ENCODE results near the gene DDR2.

- TF ChIP-seq, protein P1, sequence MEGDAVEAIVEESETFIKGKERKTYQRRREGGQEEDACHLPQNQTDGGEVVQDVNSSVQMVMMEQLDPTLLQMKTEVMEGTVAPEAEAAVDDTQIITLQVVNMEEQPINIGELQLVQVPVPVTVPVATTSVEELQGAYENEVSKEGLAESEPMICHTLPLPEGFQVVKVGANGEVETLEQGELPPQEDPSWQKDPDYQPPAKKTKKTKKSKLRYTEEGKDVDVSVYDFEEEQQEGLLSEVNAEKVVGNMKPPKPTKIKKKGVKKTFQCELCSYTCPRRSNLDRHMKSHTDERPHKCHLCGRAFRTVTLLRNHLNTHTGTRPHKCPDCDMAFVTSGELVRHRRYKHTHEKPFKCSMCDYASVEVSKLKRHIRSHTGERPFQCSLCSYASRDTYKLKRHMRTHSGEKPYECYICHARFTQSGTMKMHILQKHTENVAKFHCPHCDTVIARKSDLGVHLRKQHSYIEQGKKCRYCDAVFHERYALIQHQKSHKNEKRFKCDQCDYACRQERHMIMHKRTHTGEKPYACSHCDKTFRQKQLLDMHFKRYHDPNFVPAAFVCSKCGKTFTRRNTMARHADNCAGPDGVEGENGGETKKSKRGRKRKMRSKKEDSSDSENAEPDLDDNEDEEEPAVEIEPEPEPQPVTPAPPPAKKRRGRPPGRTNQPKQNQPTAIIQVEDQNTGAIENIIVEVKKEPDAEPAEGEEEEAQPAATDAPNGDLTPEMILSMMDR (IDR thresholded peaks at IDR 0.05), result no peak
- TF ChIP-seq TCF7L2 (IDR thresholded peaks at IDR 0.05; ENCODE audit: low read depth, low read length) (no peak), POLR2AphosphoS5 (IDR thresholded peaks at IDR 0.05; ENCODE audit: low read depth, low read length) (no peak), SIN3A (IDR thresholded peaks at IDR 0.05; ENCODE audit: borderline replicate concordance, insufficient read depth, low read depth, low read length) (no peak)
- TF ChIP-seq, protein P2, sequence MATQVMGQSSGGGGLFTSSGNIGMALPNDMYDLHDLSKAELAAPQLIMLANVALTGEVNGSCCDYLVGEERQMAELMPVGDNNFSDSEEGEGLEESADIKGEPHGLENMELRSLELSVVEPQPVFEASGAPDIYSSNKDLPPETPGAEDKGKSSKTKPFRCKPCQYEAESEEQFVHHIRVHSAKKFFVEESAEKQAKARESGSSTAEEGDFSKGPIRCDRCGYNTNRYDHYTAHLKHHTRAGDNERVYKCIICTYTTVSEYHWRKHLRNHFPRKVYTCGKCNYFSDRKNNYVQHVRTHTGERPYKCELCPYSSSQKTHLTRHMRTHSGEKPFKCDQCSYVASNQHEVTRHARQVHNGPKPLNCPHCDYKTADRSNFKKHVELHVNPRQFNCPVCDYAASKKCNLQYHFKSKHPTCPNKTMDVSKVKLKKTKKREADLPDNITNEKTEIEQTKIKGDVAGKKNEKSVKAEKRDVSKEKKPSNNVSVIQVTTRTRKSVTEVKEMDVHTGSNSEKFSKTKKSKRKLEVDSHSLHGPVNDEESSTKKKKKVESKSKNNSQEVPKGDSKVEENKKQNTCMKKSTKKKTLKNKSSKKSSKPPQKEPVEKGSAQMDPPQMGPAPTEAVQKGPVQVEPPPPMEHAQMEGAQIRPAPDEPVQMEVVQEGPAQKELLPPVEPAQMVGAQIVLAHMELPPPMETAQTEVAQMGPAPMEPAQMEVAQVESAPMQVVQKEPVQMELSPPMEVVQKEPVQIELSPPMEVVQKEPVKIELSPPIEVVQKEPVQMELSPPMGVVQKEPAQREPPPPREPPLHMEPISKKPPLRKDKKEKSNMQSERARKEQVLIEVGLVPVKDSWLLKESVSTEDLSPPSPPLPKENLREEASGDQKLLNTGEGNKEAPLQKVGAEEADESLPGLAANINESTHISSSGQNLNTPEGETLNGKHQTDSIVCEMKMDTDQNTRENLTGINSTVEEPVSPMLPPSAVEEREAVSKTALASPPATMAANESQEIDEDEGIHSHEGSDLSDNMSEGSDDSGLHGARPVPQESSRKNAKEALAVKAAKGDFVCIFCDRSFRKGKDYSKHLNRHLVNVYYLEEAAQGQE (IDR thresholded peaks at IDR 0.05; ENCODE audit: insufficient read depth in 1 of 2, low read depth in 2 of 2, low read length in 1 of 2), result no peak
Measured at GRCh38 chr1:162774007-162774406, 141.7 kb downstream of the DDR2 start.
